GM23338 (cell line): ENCODE measurements around the gene VEPH1. TPM values are rescaled to one million over a fixed set of nuclear protein-coding genes. Genes with fewer than 3 reads are reported as not detected.

Experiments
- ATAC-seq: fragments of 200-7000 bp; cut with Tn5 transposase; 3 replicates; pipeline ENCODE4 v1.9.1; 2020
- DNase-seq: peaks from one replicate; pipeline ENCODE4 v3.0.0-alpha.2; 2015; ENCODE audit warnings: low spot score
- H2AFZ ChIP-seq: fragments of 200-600 bp; sonication (generic); 2 replicates; pipeline ENCODE4 v1.8.0; 2016; ENCODE audit warnings: antibody characterized with exemption, mild to moderate bottlenecking, moderate library complexity
- H3F3A ChIP-seq: fragments of 200-600 bp; sonication (generic); replicated peaks from 2 replicates; pipeline ENCODE4 v1.8.0; 2017; ENCODE audit warnings: antibody characterized with exemption, mixed run types, low read depth
- H3K27ac ChIP-seq: fragments of 200-600 bp; sonication (generic); 2 replicates; pipeline ENCODE4 v1.6.1; 2016; ENCODE audit warnings: low read depth
- H3K27me3 ChIP-seq: fragments of 200-600 bp; sonication (generic); 2 replicates; pipeline ENCODE4 v1.8.0; 2016; ENCODE audit warnings: mild to moderate bottlenecking, mixed run types, moderate library complexity; ENCODE audit not compliant: insufficient read depth
- H3K36me3 ChIP-seq: fragments of 200-600 bp; sonication (generic); 2 replicates; pipeline ENCODE4 v1.8.0; 2016; ENCODE audit warnings: mild to moderate bottlenecking; ENCODE audit not compliant: insufficient read depth
- H3K4me1 ChIP-seq: fragments of 200-600 bp; sonication (generic); 2 replicates; pipeline ENCODE4 v1.8.0; 2016; ENCODE audit warnings: mild to moderate bottlenecking, moderate library complexity; ENCODE audit not compliant: insufficient read depth
- H3K4me2 ChIP-seq: fragments of 200-600 bp; sonication (generic); 2 replicates; pipeline ENCODE4 v1.7.1; 2017; ENCODE audit warnings: mixed run types
- H3K4me3 ChIP-seq: fragments of 200-600 bp; sonication (generic); 2 replicates; pipeline ENCODE4 v1.6.1; 2016; ENCODE audit warnings: mixed run types
- H3K79me2 ChIP-seq: fragments of 200-600 bp; sonication (generic); replicated peaks from 2 replicates; pipeline ENCODE4 v1.8.0; 2017; ENCODE audit warnings: mild to moderate bottlenecking; ENCODE audit not compliant: insufficient read depth
- H3K9me2 ChIP-seq: fragments of 200-600 bp; sonication (generic); 2 replicates; pipeline ENCODE4 v1.8.0; 2017; ENCODE audit not compliant: insufficient read depth
- H4K20me1 ChIP-seq: fragments of 200-600 bp; sonication (generic); replicated peaks from 2 replicates; pipeline ENCODE4 v1.8.0; 2017; ENCODE audit warnings: mild to moderate bottlenecking; ENCODE audit not compliant: insufficient read depth
- H3K27ac Mint-ChIP-seq: 2 replicates; pipeline ENCODE4 v1.8.0; 2020; ENCODE audit warnings: inconsistent platforms, mild to moderate bottlenecking, moderate library complexity, mixed read lengths
- H3K27me3 Mint-ChIP-seq: 3 replicates; pipeline ENCODE4 v1.8.0; 2022; ENCODE audit warnings: low read depth, mild to moderate bottlenecking, moderate library complexity, mixed read lengths, inconsistent platforms; ENCODE audit not compliant: insufficient read depth, poor library complexity
- H3K36me3 Mint-ChIP-seq: 3 replicates; pipeline ENCODE4 v1.8.0; 2021; ENCODE audit warnings: low read depth, mild to moderate bottlenecking, inconsistent platforms, moderate library complexity, mixed read lengths
- H3K4me1 Mint-ChIP-seq: 3 replicates; pipeline ENCODE4 v1.8.0; 2020; ENCODE audit warnings: mild to moderate bottlenecking, inconsistent platforms, mixed read lengths
- H3K4me3 Mint-ChIP-seq: 3 replicates; pipeline ENCODE4 v1.8.0; 2021; ENCODE audit warnings: moderate library complexity, mild to moderate bottlenecking, inconsistent platforms, mixed read lengths
- H3K9me3 Mint-ChIP-seq: 3 replicates; pipeline ENCODE4 v1.8.0; 2020; ENCODE audit warnings: moderate library complexity, mild to moderate bottlenecking, inconsistent platforms, mixed read lengths
- polyA plus RNA-seq: library from polyadenylated mRNA; unstranded; fragments of >200 nt; fragmentation: Nextera tagmentation; extraction: Ambion mirVana; gene quantifications from 2 replicates; pipeline ENCODE4 v1.2.1, GENCODE V29; 2016
- total RNA-seq: library from RNA; depleted of rRNA; stranded (reverse); fragments of >200 nt; shearing (Covaris generic); gene quantifications from 2 replicates; pipeline ENCODE4 v1.2.3, GENCODE V29; 2014
- TF ChIP-seq, protein P1 (sequence below): fragments of 250-450 bp; sonication (Bioruptor Pico); IDR thresholded peaks from 2 replicates; pipeline ENCODE4 v1.5.0; 2020; ENCODE audit warnings: mild to moderate bottlenecking, moderate library complexity
- TF ChIP-seq, protein P2 (sequence below): IDR thresholded peaks from one replicate; pipeline ENCODE4 v1.6.1; 2018; ENCODE audit warnings: antibody characterized with exemption; ENCODE audit not compliant: unreplicated experiment

Gene VEPH1
- total and polyA plus RNA-seq, 2 experiments from 2014 or later: 15.4 to 33.8 TPM

DNA sequence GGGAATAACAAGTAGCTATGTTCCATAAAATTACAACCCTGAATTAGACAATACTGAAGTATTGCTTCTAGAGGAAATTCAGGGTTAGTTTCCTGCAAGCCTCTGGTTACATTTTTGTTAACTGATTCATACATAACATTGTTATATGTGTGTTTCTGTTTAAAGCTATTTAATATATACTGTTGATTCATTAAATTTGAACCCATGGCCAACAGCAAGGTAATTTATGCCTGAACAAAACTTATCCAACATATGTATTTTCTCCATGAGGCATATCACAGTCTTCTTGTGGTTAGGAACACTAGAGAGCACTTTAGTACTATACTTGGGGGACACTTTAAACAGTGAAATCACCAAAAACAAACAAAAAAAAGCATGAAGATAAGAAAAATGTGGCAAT, 114.2 kb downstream of the VEPH1 start:
- Histone ChIP-seq H2AFZ (no peak overlapping the region), H4K20me1 (no peaks in the 10 kb centered on the region), H3F3A (no peaks in the 10 kb centered on the region), H3K79me2 (no peaks in the 10 kb centered on the region), H3K4me1 (no peaks in the 10 kb centered on the region), H3K4me3 (no peak overlapping the region), H3K27ac (no peak overlapping the region), H3K36me3 (no peaks in the 10 kb centered on the region), H3K9me2 (no peaks in the 10 kb centered on the region), H3K4me2 (no peak overlapping the region), H3K27me3 (no peaks in the 10 kb centered on the region)
- DNase-seq (no peak), ATAC-seq (no peak)
- no peaks in the 10 kb centered on the region for H3K9me3 Mint-ChIP-seq
- H3K4me1 Mint-ChIP-seq: peaks cover 9% of the 10 kb centered on the region; the same call in 2 of the 3 replicates
- TF ChIP-seq, protein P1, sequence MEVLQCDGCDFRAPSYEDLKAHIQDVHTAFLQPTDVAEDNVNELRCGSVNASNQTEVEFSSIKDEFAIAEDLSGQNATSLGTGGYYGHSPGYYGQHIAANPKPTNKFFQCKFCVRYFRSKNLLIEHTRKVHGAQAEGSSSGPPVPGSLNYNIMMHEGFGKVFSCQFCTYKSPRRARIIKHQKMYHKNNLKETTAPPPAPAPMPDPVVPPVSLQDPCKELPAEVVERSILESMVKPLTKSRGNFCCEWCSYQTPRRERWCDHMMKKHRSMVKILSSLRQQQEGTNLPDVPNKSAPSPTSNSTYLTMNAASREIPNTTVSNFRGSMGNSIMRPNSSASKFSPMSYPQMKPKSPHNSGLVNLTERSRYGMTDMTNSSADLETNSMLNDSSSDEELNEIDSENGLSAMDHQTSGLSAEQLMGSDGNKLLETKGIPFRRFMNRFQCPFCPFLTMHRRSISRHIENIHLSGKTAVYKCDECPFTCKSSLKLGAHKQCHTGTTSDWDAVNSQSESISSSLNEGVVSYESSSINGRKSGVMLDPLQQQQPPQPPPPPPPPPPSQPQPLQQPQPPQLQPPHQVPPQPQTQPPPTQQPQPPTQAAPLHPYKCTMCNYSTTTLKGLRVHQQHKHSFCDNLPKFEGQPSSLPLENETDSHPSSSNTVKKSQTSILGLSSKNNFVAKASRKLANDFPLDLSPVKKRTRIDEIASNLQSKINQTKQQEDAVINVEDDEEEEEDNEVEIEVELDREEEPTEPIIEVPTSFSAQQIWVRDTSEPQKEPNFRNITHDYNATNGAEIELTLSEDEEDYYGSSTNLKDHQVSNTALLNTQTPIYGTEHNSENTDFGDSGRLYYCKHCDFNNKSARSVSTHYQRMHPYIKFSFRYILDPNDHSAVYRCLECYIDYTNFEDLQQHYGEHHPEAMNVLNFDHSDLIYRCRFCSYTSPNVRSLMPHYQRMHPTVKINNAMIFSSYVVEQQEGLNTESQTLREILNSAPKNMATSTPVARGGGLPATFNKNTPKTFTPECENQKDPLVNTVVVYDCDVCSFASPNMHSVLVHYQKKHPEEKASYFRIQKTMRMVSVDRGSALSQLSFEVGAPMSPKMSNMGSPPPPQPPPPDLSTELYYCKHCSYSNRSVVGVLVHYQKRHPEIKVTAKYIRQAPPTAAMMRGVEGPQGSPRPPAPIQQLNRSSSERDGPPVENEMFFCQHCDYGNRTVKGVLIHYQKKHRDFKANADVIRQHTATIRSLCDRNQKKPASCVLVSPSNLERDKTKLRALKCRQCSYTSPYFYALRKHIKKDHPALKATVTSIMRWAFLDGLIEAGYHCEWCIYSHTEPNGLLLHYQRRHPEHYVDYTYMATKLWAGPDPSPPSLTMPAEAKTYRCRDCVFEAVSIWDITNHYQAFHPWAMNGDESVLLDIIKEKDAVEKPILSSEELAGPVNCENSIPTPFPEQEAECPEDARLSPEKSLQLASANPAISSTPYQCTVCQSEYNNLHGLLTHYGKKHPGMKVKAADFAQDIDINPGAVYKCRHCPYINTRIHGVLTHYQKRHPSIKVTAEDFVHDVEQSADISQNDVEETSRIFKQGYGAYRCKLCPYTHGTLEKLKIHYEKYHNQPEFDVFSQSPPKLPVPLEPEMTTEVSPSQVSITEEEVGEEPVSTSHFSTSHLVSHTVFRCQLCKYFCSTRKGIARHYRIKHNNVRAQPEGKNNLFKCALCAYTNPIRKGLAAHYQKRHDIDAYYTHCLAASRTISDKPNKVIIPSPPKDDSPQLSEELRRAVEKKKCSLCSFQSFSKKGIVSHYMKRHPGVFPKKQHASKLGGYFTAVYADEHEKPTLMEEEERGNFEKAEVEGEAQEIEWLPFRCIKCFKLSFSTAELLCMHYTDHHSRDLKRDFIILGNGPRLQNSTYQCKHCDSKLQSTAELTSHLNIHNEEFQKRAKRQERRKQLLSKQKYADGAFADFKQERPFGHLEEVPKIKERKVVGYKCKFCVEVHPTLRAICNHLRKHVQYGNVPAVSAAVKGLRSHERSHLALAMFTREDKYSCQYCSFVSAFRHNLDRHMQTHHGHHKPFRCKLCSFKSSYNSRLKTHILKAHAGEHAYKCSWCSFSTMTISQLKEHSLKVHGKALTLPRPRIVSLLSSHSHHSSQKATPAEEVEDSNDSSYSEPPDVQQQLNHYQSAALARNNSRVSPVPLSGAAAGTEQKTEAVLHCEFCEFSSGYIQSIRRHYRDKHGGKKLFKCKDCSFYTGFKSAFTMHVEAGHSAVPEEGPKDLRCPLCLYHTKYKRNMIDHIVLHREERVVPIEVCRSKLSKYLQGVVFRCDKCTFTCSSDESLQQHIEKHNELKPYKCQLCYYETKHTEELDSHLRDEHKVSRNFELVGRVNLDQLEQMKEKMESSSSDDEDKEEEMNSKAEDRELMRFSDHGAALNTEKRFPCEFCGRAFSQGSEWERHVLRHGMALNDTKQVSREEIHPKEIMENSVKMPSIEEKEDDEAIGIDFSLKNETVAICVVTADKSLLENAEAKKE (CRISPR knock-in tag): no peak
- TF ChIP-seq, protein P2, sequence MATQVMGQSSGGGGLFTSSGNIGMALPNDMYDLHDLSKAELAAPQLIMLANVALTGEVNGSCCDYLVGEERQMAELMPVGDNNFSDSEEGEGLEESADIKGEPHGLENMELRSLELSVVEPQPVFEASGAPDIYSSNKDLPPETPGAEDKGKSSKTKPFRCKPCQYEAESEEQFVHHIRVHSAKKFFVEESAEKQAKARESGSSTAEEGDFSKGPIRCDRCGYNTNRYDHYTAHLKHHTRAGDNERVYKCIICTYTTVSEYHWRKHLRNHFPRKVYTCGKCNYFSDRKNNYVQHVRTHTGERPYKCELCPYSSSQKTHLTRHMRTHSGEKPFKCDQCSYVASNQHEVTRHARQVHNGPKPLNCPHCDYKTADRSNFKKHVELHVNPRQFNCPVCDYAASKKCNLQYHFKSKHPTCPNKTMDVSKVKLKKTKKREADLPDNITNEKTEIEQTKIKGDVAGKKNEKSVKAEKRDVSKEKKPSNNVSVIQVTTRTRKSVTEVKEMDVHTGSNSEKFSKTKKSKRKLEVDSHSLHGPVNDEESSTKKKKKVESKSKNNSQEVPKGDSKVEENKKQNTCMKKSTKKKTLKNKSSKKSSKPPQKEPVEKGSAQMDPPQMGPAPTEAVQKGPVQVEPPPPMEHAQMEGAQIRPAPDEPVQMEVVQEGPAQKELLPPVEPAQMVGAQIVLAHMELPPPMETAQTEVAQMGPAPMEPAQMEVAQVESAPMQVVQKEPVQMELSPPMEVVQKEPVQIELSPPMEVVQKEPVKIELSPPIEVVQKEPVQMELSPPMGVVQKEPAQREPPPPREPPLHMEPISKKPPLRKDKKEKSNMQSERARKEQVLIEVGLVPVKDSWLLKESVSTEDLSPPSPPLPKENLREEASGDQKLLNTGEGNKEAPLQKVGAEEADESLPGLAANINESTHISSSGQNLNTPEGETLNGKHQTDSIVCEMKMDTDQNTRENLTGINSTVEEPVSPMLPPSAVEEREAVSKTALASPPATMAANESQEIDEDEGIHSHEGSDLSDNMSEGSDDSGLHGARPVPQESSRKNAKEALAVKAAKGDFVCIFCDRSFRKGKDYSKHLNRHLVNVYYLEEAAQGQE: no peak
- no peak overlapping the region for H3K4me3 Mint-ChIP-seq
- no peaks in the 10 kb centered on the region for H3K36me3 Mint-ChIP-seq
- no peaks in the 10 kb centered on the region for H3K27me3 Mint-ChIP-seq
- H3K27ac Mint-ChIP-seq: no peak overlapping the region
